ENCODE results near the gene KLF13.

- no peak for TF ChIP-seq CTCF (IDR thresholded peaks at IDR 0.05; ENCODE audit: insufficient read depth, low read depth, low read length)
- TF ChIP-seq EZH2 (IDR thresholded peaks at IDR 0.05; ENCODE audit: insufficient read depth, low read length): no peak
Measured at GRCh38 chr15:31295658-31296057, 31.0 kb upstream of the KLF13 start.

Measured in astrocyte (in vitro differentiated cells and primary cell).